ENCODE results near the gene MISP3. TPM values are rescaled to one million over a fixed set of nuclear protein-coding genes. Genes with fewer than 3 reads are reported as not detected.

The MISP3 gene
- total and polyA plus RNA-seq, 9 of the 15 experiments (the other 6 are each of a cell fraction or from before 2014, with no cell fraction given), result 0.25 to 5.6 (median 1.6) TPM

GRCh38 chr19:14089662-14090508, 17.3 kb downstream of the MISP3 start (continued):
- TF ChIP-seq MTF1 (CRISPR knock-in tag; IDR thresholded peaks at IDR 0.05; ENCODE audit: borderline replicate concordance) (no peak), ZNF140 (CRISPR knock-in tag; IDR thresholded peaks at IDR 0.05) (no peak), ZNF589 (CRISPR knock-in tag; IDR thresholded peaks at IDR 0.05; ENCODE audit: low read depth) (no peak), HNRNPK (IDR thresholded peaks at IDR 0.05; ENCODE audit: low read depth, low read length, poor library complexity, severe bottlenecking) (no peak), SMAD4 (CRISPR knock-in tag; conservative IDR thresholded peaks at IDR 0.05) (peak; percentile 89), ZNF644 (tag; IDR thresholded peaks at IDR 0.05; ENCODE audit: low read depth) (no peak), JUND (IDR thresholded peaks at IDR 0.05; ENCODE audit: borderline replicate concordance, low read depth, low read length) (no peak), JUND (tag; IDR thresholded peaks at IDR 0.05; ENCODE audit: borderline replicate concordance, low read depth, low read length) (no peak), KHSRP (IDR thresholded peaks at IDR 0.05) (no peak), POLR3A (IDR thresholded peaks at IDR 0.05; ENCODE audit: borderline replicate concordance, extremely low read depth, insufficient read depth, insufficient read length) (no peak), KLF1 (tag; IDR thresholded peaks at IDR 0.05) (no peak), TAF15 (IDR thresholded peaks at IDR 0.05; ENCODE audit: low read depth, low read length) (no peak), ILK (tag; IDR thresholded peaks at IDR 0.05; ENCODE audit: borderline replicate concordance, low read depth) (no peak), L3MBTL2 (IDR thresholded peaks at IDR 0.05) (peak; percentile 47; the same call in 1 of the 2 replicates), ZBTB1 (CRISPR knock-in tag; IDR thresholded peaks at IDR 0.05; ENCODE audit: borderline replicate concordance, low read depth) (peak; percentile 93), U2AF1 (optimal IDR thresholded peaks at IDR 0.05; ENCODE audit: low read depth, low read length) (no peak), MAZ (CRISPR knock-in tag; conservative IDR thresholded peaks at IDR 0.05 in 1 of 2, IDR thresholded peaks at IDR 0.05 in 1 of 2) (no peak), TEAD4 (IDR thresholded peaks at IDR 0.05; ENCODE audit: low read length) (no peak), TEAD4 (CRISPR knock-in tag; IDR thresholded peaks at IDR 0.05; ENCODE audit: borderline replicate concordance) (no peak), RAD21 (CRISPR knock-in tag; conservative IDR thresholded peaks at IDR 0.05 in 1 of 2, IDR thresholded peaks at IDR 0.05 in 1 of 2) (peak in 1 of 2 experiments; percentile 3; a peak in 1 of 4 replicates), NFE2L1 (tag; IDR thresholded peaks at IDR 0.05; ENCODE audit: borderline replicate concordance, low read depth) (no peak), ZNF263 (CRISPR knock-in tag; IDR thresholded peaks at IDR 0.05; ENCODE audit: borderline replicate concordance) (peak; percentile 83), NRF1 (conservative IDR thresholded peaks at IDR 0.05 in 1 of 2, IDR thresholded peaks at IDR 0.05 in 1 of 2) (peak; percentile 70 to 72; a peak in 3 of 4 replicates)
- TF ChIP-seq, protein P1, sequence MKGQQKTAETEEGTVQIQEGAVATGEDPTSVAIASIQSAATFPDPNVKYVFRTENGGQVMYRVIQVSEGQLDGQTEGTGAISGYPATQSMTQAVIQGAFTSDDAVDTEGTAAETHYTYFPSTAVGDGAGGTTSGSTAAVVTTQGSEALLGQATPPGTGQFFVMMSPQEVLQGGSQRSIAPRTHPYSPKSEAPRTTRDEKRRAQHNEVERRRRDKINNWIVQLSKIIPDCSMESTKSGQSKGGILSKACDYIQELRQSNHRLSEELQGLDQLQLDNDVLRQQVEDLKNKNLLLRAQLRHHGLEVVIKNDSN (CRISPR knock-in tag; IDR thresholded peaks at IDR 0.05), result no peak
- TF ChIP-seq, protein P2, sequence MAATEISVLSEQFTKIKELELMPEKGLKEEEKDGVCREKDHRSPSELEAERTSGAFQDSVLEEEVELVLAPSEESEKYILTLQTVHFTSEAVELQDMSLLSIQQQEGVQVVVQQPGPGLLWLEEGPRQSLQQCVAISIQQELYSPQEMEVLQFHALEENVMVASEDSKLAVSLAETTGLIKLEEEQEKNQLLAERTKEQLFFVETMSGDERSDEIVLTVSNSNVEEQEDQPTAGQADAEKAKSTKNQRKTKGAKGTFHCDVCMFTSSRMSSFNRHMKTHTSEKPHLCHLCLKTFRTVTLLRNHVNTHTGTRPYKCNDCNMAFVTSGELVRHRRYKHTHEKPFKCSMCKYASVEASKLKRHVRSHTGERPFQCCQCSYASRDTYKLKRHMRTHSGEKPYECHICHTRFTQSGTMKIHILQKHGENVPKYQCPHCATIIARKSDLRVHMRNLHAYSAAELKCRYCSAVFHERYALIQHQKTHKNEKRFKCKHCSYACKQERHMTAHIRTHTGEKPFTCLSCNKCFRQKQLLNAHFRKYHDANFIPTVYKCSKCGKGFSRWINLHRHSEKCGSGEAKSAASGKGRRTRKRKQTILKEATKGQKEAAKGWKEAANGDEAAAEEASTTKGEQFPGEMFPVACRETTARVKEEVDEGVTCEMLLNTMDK (IDR thresholded peaks at IDR 0.05; ENCODE audit: borderline replicate concordance, insufficient read depth, low read depth, low read length, poor library complexity, severe bottlenecking), result peak; percentile 55
